ENCODE results near the gene NPHP4.

DNA sequence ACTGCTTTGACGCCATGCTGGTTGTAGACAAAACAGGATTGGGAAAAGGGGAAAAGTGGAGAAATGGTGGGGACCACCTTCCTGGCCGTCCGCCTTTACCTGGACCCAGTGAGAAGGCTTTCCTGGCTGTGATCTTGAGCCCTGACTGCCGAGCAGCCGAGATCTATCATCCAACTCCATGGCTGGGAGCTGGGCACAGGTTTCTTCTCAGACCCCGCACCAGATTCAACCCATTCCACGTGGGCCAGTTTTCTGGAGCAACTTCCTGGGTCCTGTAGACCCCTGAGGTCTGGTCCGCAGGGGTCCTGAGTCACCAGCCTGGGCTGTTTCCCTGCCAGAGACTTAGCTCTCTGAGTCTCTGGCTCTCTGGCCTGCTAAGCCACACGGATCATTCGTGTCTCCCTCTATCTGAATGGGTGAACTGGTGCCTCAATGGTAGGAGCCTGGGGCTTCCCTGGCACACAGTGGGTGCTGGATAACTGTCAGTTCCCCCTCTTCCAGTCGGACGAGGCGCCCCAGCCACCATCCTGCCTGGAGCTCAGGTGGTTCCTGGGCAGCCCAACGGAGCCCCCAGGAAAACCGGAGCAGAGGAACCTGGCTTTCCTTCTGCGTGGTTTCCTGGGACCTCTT is 4.5 kb upstream of the NPHP4 start:
- TF ChIP-seq, protein P1, sequence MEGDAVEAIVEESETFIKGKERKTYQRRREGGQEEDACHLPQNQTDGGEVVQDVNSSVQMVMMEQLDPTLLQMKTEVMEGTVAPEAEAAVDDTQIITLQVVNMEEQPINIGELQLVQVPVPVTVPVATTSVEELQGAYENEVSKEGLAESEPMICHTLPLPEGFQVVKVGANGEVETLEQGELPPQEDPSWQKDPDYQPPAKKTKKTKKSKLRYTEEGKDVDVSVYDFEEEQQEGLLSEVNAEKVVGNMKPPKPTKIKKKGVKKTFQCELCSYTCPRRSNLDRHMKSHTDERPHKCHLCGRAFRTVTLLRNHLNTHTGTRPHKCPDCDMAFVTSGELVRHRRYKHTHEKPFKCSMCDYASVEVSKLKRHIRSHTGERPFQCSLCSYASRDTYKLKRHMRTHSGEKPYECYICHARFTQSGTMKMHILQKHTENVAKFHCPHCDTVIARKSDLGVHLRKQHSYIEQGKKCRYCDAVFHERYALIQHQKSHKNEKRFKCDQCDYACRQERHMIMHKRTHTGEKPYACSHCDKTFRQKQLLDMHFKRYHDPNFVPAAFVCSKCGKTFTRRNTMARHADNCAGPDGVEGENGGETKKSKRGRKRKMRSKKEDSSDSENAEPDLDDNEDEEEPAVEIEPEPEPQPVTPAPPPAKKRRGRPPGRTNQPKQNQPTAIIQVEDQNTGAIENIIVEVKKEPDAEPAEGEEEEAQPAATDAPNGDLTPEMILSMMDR (conservative IDR thresholded peaks at IDR 0.05; ENCODE audit: low read length): no peak
- TF ChIP-seq EZH2phosphoT487 (IDR thresholded peaks at IDR 0.05; ENCODE audit: borderline replicate concordance, low read depth, low read length): no peak
